HepG2 (cell line): ENCODE measurements around the gene NOS1AP. TPM values are rescaled to one million over a fixed set of nuclear protein-coding genes. Genes with fewer than 3 reads are reported as not detected.

Source experiments
- BCL6 ChIP-seq: IDR thresholded peaks from 2 replicates; pipeline ENCODE4 v1.6.1; 2016; ENCODE audit warnings: missing genetic modification reagents, missing compliant biosample characterization
- EHMT2 ChIP-seq: fragments of 200-600 bp; sonication (generic); IDR thresholded peaks from 2 replicates; pipeline ENCODE4 v1.7.0; 2017; ENCODE audit warnings: antibody characterized with exemption, low read depth, low read length, borderline replicate concordance
- GPN1 ChIP-seq: sonication (generic); formaldehyde crosslinking; IDR thresholded peaks from 2 replicates; pipeline ENCODE4 v1.5.1; 2020; ENCODE audit warnings: missing genetic modification reagents, borderline replicate concordance
- HNRNPL ChIP-seq: fragments of 200-400 bp; formaldehyde crosslinking; IDR thresholded peaks from 2 replicates; pipeline ENCODE4 v1.6.1; 2017; ENCODE audit warnings: mild to moderate bottlenecking, low read depth, low read length
- KDM5A ChIP-seq: fragments of 200-600 bp; sonication (generic); IDR thresholded peaks from 2 replicates; pipeline ENCODE4 v1.7.0; 2018; ENCODE audit warnings: antibody characterized with exemption, mild to moderate bottlenecking, low read length, borderline replicate concordance
- KLF11 ChIP-seq: IDR thresholded peaks from 2 replicates; pipeline ENCODE4 v1.6.1; 2016; ENCODE audit warnings: missing compliant biosample characterization
- MEIS1 ChIP-seq: sonication (generic); formaldehyde crosslinking; IDR thresholded peaks from 2 replicates; pipeline ENCODE4 v1.9.0; 2021; ENCODE audit warnings: mild to moderate bottlenecking, missing genetic modification reagents, moderate library complexity, borderline replicate concordance
- MTA3 ChIP-seq: sonication (generic); formaldehyde crosslinking; IDR thresholded peaks from 2 replicates; pipeline ENCODE4 v1.4.0; 2020; ENCODE audit warnings: missing genetic modification reagents
- MXI1 ChIP-seq: IDR thresholded peaks from 3 replicates; pipeline ENCODE4 v1.6.1; 2012; ENCODE audit warnings: low read depth, low read length, inconsistent platforms, borderline replicate concordance
- NFRKB ChIP-seq: fragments of 450-650 bp; IDR thresholded peaks from 2 replicates; pipeline ENCODE4 v1.6.1; 2017
- PHB2 ChIP-seq: fragments of 450-650 bp; IDR thresholded peaks from 2 replicates; pipeline ENCODE4 v1.6.1; 2018; ENCODE audit not compliant: partially characterized antibody
- PRDM4 ChIP-seq: sonication (generic); formaldehyde crosslinking; IDR thresholded peaks from 2 replicates; pipeline ENCODE4 v1.9.0; 2021; ENCODE audit warnings: missing genetic modification reagents, borderline replicate concordance
- SAFB2 ChIP-seq: sonication (generic); formaldehyde crosslinking; IDR thresholded peaks from 2 replicates; pipeline ENCODE4 v1.5.1; 2020; ENCODE audit warnings: missing genetic modification reagents, low read depth, mild to moderate bottlenecking, borderline replicate concordance
- SRY ChIP-seq: sonication (generic); formaldehyde crosslinking; IDR thresholded peaks from 2 replicates; pipeline ENCODE4 v1.8.0; 2022; ENCODE audit warnings: mild to moderate bottlenecking, missing genetic modification reagents
- WIZ ChIP-seq: sonication (generic); formaldehyde crosslinking; IDR thresholded peaks from 2 replicates; pipeline ENCODE4 v1.5.1; 2020; ENCODE audit warnings: mild to moderate bottlenecking, missing genetic modification reagents
- ZEB1 ChIP-seq: IDR thresholded peaks from 2 replicates; pipeline ENCODE4 v1.6.1; 2012; ENCODE audit warnings: mild to moderate bottlenecking, low read depth, inconsistent platforms; ENCODE audit not compliant: insufficient replicate concordance
- ZMYM4 ChIP-seq: sonication (generic); formaldehyde crosslinking; IDR thresholded peaks from 2 replicates; pipeline ENCODE4 v1.8.1; 2023; ENCODE audit warnings: mild to moderate bottlenecking, missing genetic modification reagents
- ZNF350 ChIP-seq: sonication (generic); formaldehyde crosslinking; IDR thresholded peaks from 2 replicates; pipeline ENCODE4 v1.4.0; 2020; ENCODE audit warnings: mild to moderate bottlenecking, low read depth, missing genetic modification reagents, borderline replicate concordance
- ZNF567 ChIP-seq: sonication (generic); formaldehyde crosslinking; IDR thresholded peaks from 2 replicates; pipeline ENCODE4 v1.8.1; 2023; ENCODE audit warnings: mild to moderate bottlenecking, missing genetic modification reagents, borderline replicate concordance
- ZNF639 ChIP-seq: conservative IDR thresholded peaks from 2 replicates; pipeline ENCODE4 v1.6.1; 2018; ENCODE audit warnings: missing genetic modification reagents
- polyA plus RNA-seq, 8 experiments: library from polyadenylated mRNA; depleted of rRNA in 3 of 8; stranded (reverse) in 7 of 8; unstranded in 1 of 8; fragments of >200 nt; fragmentation: Illumina TruSeq in 4 of 8; extraction: Trizol in 4 of 8; gene quantifications; 2 replicates each; pipeline versions ENCODE4 v1.2.1 to v1.2.3, GENCODE V29; 2011 to 2016; ENCODE audit warnings: low read depth in 4 of 8, missing spikeins in 1 of 8, mixed read lengths in 1 of 8; ENCODE audit not compliant: insufficient read depth in 1 of 8
- total RNA-seq, 5 experiments: library from RNA; depleted of rRNA; stranded (reverse); fragments of >200 nt; fragmentation: Illumina TruSeq; extraction: Trizol; gene quantifications; 2 replicates each; pipeline ENCODE4 v1.2.3, GENCODE V29; 2016; ENCODE audit warnings: low read depth in 1 of 5
- TF ChIP-seq, protein P1 (sequence below): sonication (generic); formaldehyde crosslinking; IDR thresholded peaks from 2 replicates; pipeline ENCODE4 v1.4.0; 2020; ENCODE audit warnings: missing genetic modification reagents
- TF ChIP-seq, protein P2 (sequence below): sonication (generic); formaldehyde crosslinking; IDR thresholded peaks from 2 replicates; pipeline ENCODE4 v1.8.1; 2023; ENCODE audit warnings: missing genetic modification reagents, mild to moderate bottlenecking, borderline replicate concordance
- TF ChIP-seq, protein P3 (sequence below): sonication (generic); formaldehyde crosslinking; IDR thresholded peaks from 2 replicates; pipeline ENCODE4 v1.4.0; 2020; ENCODE audit warnings: missing genetic modification reagents

NOS1AP gene
- total and polyA plus RNA-seq, 2 of the 13 experiments (the other 11 are each of a cell fraction or from before 2014, with no cell fraction given), result 2.0 to 3.3 TPM

DNA sequence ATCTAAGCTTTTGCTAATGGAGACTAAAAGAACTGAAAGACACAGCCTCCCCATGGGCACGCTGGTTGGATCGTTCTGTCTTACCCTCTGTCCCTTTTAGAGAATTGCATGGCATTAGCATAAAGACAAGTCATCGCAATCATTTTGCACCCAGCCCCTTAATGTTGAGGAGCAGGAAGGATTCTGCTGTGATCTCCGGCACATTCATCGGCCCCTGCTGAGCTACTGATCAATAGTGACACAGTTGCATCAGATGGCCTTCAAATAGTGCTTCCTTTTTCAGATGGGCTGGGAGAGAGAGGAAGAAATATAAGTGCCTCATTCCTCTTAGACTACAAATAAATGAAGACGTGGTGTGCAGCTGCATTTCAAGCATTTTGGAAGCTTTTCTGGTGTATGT is 75.4 kb downstream of the NOS1AP start (continued):
- TF ChIP-seq SAFB2 (no peak), MXI1 (no peak), KLF11 (CRISPR knock-in tag) (no peak), ZNF567 (CRISPR knock-in tag) (no peak), NFRKB (no peak), MTA3 (no peak), ZNF350 (no peak), MEIS1 (CRISPR knock-in tag) (no peak), GPN1 (CRISPR knock-in tag) (no peak), KDM5A (no peak), BCL6 (CRISPR knock-in tag) (peak; percentile 41; the same call in 1 of the 2 replicates), ZNF639 (CRISPR knock-in tag) (no peak), ZEB1 (no peak), SRY (CRISPR knock-in tag) (no peak), PRDM4 (CRISPR knock-in tag) (no peak), WIZ (CRISPR knock-in tag) (no peak), ZMYM4 (CRISPR knock-in tag) (0 out of 2 replicates have a peak, but pooled peaks have one; percentile 41), HNRNPL (no peak), EHMT2 (no peak), PHB2 (no peak)
- TF ChIP-seq, protein P1, sequence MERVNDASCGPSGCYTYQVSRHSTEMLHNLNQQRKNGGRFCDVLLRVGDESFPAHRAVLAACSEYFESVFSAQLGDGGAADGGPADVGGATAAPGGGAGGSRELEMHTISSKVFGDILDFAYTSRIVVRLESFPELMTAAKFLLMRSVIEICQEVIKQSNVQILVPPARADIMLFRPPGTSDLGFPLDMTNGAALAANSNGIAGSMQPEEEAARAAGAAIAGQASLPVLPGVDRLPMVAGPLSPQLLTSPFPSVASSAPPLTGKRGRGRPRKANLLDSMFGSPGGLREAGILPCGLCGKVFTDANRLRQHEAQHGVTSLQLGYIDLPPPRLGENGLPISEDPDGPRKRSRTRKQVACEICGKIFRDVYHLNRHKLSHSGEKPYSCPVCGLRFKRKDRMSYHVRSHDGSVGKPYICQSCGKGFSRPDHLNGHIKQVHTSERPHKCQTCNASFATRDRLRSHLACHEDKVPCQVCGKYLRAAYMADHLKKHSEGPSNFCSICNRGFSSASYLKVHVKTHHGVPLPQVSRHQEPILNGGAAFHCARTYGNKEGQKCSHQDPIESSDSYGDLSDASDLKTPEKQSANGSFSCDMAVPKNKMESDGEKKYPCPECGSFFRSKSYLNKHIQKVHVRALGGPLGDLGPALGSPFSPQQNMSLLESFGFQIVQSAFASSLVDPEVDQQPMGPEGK (CRISPR knock-in tag), result no peak
- TF ChIP-seq, protein P2, sequence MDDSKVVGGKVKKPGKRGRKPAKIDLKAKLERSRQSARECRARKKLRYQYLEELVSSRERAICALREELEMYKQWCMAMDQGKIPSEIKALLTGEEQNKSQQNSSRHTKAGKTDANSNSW (CRISPR knock-in tag), result no peak
- TF ChIP-seq, protein P3, sequence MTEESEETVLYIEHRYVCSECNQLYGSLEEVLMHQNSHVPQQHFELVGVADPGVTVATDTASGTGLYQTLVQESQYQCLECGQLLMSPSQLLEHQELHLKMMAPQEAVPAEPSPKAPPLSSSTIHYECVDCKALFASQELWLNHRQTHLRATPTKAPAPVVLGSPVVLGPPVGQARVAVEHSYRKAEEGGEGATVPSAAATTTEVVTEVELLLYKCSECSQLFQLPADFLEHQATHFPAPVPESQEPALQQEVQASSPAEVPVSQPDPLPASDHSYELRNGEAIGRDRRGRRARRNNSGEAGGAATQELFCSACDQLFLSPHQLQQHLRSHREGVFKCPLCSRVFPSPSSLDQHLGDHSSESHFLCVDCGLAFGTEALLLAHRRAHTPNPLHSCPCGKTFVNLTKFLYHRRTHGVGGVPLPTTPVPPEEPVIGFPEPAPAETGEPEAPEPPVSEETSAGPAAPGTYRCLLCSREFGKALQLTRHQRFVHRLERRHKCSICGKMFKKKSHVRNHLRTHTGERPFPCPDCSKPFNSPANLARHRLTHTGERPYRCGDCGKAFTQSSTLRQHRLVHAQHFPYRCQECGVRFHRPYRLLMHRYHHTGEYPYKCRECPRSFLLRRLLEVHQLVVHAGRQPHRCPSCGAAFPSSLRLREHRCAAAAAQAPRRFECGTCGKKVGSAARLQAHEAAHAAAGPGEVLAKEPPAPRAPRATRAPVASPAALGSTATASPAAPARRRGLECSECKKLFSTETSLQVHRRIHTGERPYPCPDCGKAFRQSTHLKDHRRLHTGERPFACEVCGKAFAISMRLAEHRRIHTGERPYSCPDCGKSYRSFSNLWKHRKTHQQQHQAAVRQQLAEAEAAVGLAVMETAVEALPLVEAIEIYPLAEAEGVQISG (CRISPR knock-in tag), result peak; percentile 36; the same call in 1 of the 2 replicates
